MM.1S (cell line): Measurements from ENCODE around the gene CCPG1.

Experiments
- DNase-seq: peaks from one replicate; pipeline ENCODE4 v3.0.0-alpha.2; 2015
- H2AFZ ChIP-seq: fragments of 300-600 bp; sonication (generic); 2 replicates; pipeline ENCODE4 v1.6.0; 2016; ENCODE audit warnings: antibody characterized with exemption, low read length
- H3F3A ChIP-seq: fragments of 300-600 bp; sonication (generic); 2 replicates; pipeline ENCODE4 v1.6.1; 2016; ENCODE audit warnings: mild to moderate bottlenecking, antibody characterized with exemption, low read length, moderate library complexity, mixed read lengths; ENCODE audit not compliant: insufficient read depth
- H3K27ac ChIP-seq: fragments of 300-600 bp; sonication (generic); 2 replicates; pipeline ENCODE4 v1.5.1; 2016; ENCODE audit warnings: mild to moderate bottlenecking, low read length
- H3K27me3 ChIP-seq: fragments of 300-600 bp; sonication (generic); replicated peaks from 2 replicates; pipeline ENCODE4 v1.6.0; 2016; ENCODE audit warnings: low read length; ENCODE audit not compliant: insufficient read depth
- H3K36me3 ChIP-seq: fragments of 300-600 bp; sonication (generic); replicated peaks from 2 replicates; pipeline ENCODE4 v1.6.1; 2016; ENCODE audit warnings: mild to moderate bottlenecking, low read length, mixed read lengths; ENCODE audit not compliant: insufficient read depth
- H3K4me1 ChIP-seq: fragments of 300-600 bp; sonication (generic); 2 replicates; pipeline ENCODE4 v1.6.1; 2016; ENCODE audit warnings: low read length, mixed read lengths
- H3K4me2 ChIP-seq: fragments of 300-600 bp; sonication (generic); 2 replicates; pipeline ENCODE4 v1.6.0; 2016; ENCODE audit warnings: low read depth, low read length
- H3K4me3 ChIP-seq: fragments of 300-600 bp; sonication (generic); 2 replicates; pipeline ENCODE4 v1.5.1; 2016; ENCODE audit warnings: low read length, mixed read lengths
- H3K79me2 ChIP-seq: fragments of 300-600 bp; sonication (generic); 2 replicates; pipeline ENCODE4 v1.6.1; 2016; ENCODE audit warnings: mixed run types, low read length, mixed read lengths
- H3K9ac ChIP-seq: fragments of 300-600 bp; sonication (generic); 2 replicates; pipeline ENCODE4 v1.6.1; 2016; ENCODE audit warnings: low read length, mixed read lengths
- H3K9me2 ChIP-seq: fragments of 300-600 bp; sonication (generic); replicated peaks from 2 replicates; pipeline ENCODE4 v1.6.1; 2016; ENCODE audit warnings: mild to moderate bottlenecking, low read length, mixed read lengths; ENCODE audit not compliant: insufficient read depth
- H3K9me3 ChIP-seq: fragments of 300-600 bp; sonication (generic); replicated peaks from 2 replicates; pipeline ENCODE4 v1.6.1; 2016; ENCODE audit warnings: mild to moderate bottlenecking, low read length, mixed read lengths; ENCODE audit not compliant: insufficient read depth
- H4K20me1 ChIP-seq: fragments of 300-600 bp; sonication (generic); 2 replicates; pipeline ENCODE4 v1.6.1; 2016; ENCODE audit warnings: mild to moderate bottlenecking, low read length, moderate library complexity, mixed read lengths; ENCODE audit not compliant: insufficient read depth
- EZH2 ChIP-seq: fragments of 300-600 bp; sonication (generic); optimal IDR thresholded peaks from 2 replicates; pipeline ENCODE3; 2017; ENCODE audit warnings: low read depth, mild to moderate bottlenecking, antibody characterized with exemption, low read length, mixed read lengths
- EZH2phosphoT487 ChIP-seq: fragments of 300-600 bp; sonication (generic); IDR thresholded peaks from 2 replicates; pipeline ENCODE4 v1.6.1; 2018; ENCODE audit warnings: antibody characterized with exemption, low read length
- TF ChIP-seq, protein P1 (sequence below): fragments of 300-600 bp; sonication (generic); IDR thresholded peaks from 2 replicates; pipeline ENCODE4 v1.5.1; 2016; ENCODE audit warnings: antibody characterized with exemption, low read length, mixed read lengths

Gene CCPG1

DNA sequence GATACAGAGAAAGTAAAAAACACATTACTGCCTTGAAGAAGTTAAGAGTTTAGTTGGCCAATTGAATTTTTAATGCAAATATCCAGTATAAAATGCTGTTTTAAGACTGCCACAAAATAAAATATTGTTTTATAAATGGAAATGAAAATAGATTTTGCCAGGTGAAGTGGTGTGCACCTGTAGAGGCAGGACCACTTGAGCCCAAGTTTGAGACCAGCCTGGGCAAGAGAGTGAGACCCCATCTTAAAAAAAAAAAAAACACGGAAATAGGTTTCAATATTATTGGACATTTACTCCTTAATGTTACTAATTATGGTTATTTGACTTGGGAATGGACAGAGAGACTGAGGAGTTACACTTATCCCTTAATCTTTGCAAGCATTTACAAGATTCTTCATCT, 87.2 kb downstream of the CCPG1 start:
- no peaks in the 10 kb centered on the region for H4K20me1 ChIP-seq
- no peaks in the 10 kb centered on the region for H3K9me2 ChIP-seq
- H3K9me3 ChIP-seq, result no peaks in the 10 kb centered on the region
- TF ChIP-seq EZH2 (no peak), EZH2phosphoT487 (no peak)
- TF ChIP-seq, protein P1, sequence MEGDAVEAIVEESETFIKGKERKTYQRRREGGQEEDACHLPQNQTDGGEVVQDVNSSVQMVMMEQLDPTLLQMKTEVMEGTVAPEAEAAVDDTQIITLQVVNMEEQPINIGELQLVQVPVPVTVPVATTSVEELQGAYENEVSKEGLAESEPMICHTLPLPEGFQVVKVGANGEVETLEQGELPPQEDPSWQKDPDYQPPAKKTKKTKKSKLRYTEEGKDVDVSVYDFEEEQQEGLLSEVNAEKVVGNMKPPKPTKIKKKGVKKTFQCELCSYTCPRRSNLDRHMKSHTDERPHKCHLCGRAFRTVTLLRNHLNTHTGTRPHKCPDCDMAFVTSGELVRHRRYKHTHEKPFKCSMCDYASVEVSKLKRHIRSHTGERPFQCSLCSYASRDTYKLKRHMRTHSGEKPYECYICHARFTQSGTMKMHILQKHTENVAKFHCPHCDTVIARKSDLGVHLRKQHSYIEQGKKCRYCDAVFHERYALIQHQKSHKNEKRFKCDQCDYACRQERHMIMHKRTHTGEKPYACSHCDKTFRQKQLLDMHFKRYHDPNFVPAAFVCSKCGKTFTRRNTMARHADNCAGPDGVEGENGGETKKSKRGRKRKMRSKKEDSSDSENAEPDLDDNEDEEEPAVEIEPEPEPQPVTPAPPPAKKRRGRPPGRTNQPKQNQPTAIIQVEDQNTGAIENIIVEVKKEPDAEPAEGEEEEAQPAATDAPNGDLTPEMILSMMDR, result no peak
- peaks cover 39% of the 10 kb centered on the region for H3K79me2 ChIP-seq
- H3K4me3 ChIP-seq, result no peak overlapping the region
- H2AFZ ChIP-seq, result no peak overlapping the region
- no peak overlapping the region for H3K4me2 ChIP-seq
- no peaks in the 10 kb centered on the region for H3K27me3 ChIP-seq
- DNase-seq, result no peak
- no peak overlapping the region for H3K9ac ChIP-seq
- no peak overlapping the region for H3K27ac ChIP-seq
- peaks cover 3% of the 10 kb centered on the region; the same call in 1 of the 2 replicates for H3K4me1 ChIP-seq
- H3F3A ChIP-seq, result peaks cover 16% of the 10 kb centered on the region; the same call in 1 of the 2 replicates
- no peaks in the 10 kb centered on the region for H3K36me3 ChIP-seq

DNA sequence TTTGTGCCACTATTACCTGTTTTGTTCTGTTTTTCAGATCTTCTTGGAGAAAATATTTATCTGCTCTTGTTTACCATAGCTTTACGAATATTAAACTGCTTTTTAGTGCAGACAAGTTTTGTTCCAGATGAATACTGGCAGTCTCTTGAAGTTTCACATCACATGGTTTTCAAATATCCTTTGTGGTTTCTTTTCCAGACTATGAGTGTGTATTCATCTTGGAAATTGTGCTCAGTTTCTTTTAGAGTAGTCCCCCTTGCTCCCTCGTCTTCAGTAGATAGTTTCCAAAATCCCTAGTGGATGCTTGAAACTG, 88.0 kb downstream of the CCPG1 start:
- Histone ChIP-seq H3K9me2 (no peaks in the 10 kb centered on the region), H3K4me3 (peak overlapping the region; percentile 74), H3K9me3 (no peaks in the 10 kb centered on the region), H3K27me3 (no peaks in the 10 kb centered on the region), H3K4me2 (peak overlapping the region; percentile 80), H3K4me1 (peaks cover 3% of the 10 kb centered on the region; the same call in 1 of the 2 replicates), H4K20me1 (no peaks in the 10 kb centered on the region), H3K79me2 (peaks cover 39% of the 10 kb centered on the region), H2AFZ (peak overlapping the region; percentile 55; the same call in 1 of the 2 replicates), H3K36me3 (no peaks in the 10 kb centered on the region), H3F3A (peaks cover 16% of the 10 kb centered on the region; the same call in 1 of the 2 replicates), H3K9ac (peak overlapping the region; percentile 83; the same call in 1 of the 2 replicates), H3K27ac (peak overlapping the region; percentile 19; the same call in 1 of the 2 replicates)
- TF ChIP-seq EZH2, result no peak
- TF ChIP-seq EZH2phosphoT487, result no peak
- TF ChIP-seq, protein P1, result no peak
- no peak for DNase-seq

DNA sequence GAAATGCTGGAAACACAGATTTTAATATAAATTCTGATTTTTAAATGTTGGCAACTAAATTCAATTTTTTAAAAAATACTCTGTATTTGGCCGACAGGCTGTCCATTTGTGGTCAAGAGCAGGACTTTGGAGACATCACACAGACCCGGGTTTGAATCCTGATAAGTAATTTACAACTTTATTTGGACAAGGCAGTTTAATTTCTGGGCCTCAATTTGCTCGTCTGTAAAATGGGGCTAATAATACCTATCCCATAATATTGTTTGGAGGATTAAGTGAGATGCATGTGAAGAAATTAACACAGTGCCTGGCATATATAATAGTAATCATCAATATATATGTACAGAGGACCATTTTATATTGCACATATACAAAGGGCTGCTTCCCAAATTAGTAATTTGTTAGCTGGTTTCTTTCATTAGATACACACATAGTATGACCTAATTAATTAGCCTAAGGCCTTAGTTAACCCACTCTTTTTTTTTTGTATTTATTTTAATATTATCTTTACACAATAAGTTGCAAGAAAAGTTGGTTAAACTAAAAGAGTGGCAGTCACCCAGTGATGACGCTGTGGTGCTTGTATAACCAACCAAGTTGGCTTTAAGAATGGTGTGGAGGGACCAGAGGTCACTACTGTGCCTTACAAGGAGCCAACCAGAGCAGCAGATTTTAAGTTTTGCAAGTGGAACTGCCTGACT, 88.5 kb downstream of the CCPG1 start:
- Histone ChIP-seq H3K9me2 (no peaks in the 10 kb centered on the region), H3K36me3 (no peaks in the 10 kb centered on the region), H3K4me3 (peak overlapping the region; percentile 74), H3K27me3 (no peaks in the 10 kb centered on the region), H3K4me2 (peak overlapping the region; percentile 80), H3K79me2 (peaks cover 39% of the 10 kb centered on the region), H3K9ac (peak overlapping the region; percentile 83), H3F3A (peaks cover 16% of the 10 kb centered on the region; the same call in 1 of the 2 replicates), H4K20me1 (no peaks in the 10 kb centered on the region), H3K9me3 (no peaks in the 10 kb centered on the region), H3K27ac (peak overlapping the region; percentile 78; the same call in 1 of the 2 replicates), H2AFZ (peak overlapping the region; percentile 55), H3K4me1 (peaks cover 3% of the 10 kb centered on the region; the same call in 1 of the 2 replicates)
- no peak for TF ChIP-seq EZH2
- no peak for TF ChIP-seq EZH2phosphoT487
- TF ChIP-seq, protein P1, result no peak
- DNase-seq, result peak; percentile 47
